PC-3 (cell line): ENCODE results near the gene ATP5PB.

ENCODE experiments used
- EZH2 ChIP-seq: fragments of 300-600 bp; sonication (generic); IDR thresholded peaks from one replicate; pipeline ENCODE4 v1.6.1; 2017; ENCODE audit warnings: antibody characterized with exemption, mild to moderate bottlenecking, low read length; ENCODE audit not compliant: unreplicated experiment
- EZH2phosphoT487 ChIP-seq: fragments of 300-600 bp; sonication (generic); IDR thresholded peaks from 2 replicates; pipeline ENCODE4 v1.6.1; 2018; ENCODE audit warnings: mild to moderate bottlenecking, antibody characterized with exemption, low read length, borderline replicate concordance
- TF ChIP-seq, protein P1 (sequence below): fragments of 300-600 bp; sonication (generic); conservative IDR thresholded peaks from 2 replicates; pipeline ENCODE4 v1.5.1; 2017; ENCODE audit warnings: antibody characterized with exemption, low read depth, mild to moderate bottlenecking, low read length

- TF ChIP-seq, protein P1, sequence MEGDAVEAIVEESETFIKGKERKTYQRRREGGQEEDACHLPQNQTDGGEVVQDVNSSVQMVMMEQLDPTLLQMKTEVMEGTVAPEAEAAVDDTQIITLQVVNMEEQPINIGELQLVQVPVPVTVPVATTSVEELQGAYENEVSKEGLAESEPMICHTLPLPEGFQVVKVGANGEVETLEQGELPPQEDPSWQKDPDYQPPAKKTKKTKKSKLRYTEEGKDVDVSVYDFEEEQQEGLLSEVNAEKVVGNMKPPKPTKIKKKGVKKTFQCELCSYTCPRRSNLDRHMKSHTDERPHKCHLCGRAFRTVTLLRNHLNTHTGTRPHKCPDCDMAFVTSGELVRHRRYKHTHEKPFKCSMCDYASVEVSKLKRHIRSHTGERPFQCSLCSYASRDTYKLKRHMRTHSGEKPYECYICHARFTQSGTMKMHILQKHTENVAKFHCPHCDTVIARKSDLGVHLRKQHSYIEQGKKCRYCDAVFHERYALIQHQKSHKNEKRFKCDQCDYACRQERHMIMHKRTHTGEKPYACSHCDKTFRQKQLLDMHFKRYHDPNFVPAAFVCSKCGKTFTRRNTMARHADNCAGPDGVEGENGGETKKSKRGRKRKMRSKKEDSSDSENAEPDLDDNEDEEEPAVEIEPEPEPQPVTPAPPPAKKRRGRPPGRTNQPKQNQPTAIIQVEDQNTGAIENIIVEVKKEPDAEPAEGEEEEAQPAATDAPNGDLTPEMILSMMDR: no peak
- no peak for TF ChIP-seq EZH2
- no peak for TF ChIP-seq EZH2phosphoT487
Observed at GRCh38 chr1:111466480-111466879, 17.2 kb downstream of the ATP5PB start.
